Osteocyte (in vitro differentiated cells): ENCODE results near the gene NME4. TPM values are rescaled to one million over a fixed set of nuclear protein-coding genes. Genes with fewer than 3 reads are reported as not detected.

Experiments
- DNase-seq: peaks from one replicate; pipeline ENCODE4 v3.0.0; 2021; ENCODE audit warnings: mixed read lengths; ENCODE audit not compliant: unreplicated experiment; ENCODE audit errors: extremely low spot score
- H3K27ac Mint-ChIP-seq: one replicate; pipeline ENCODE4 v1.8.0; 2021; ENCODE audit warnings: mild to moderate bottlenecking, mixed read lengths; ENCODE audit not compliant: unreplicated experiment
- H3K27me3 Mint-ChIP-seq: one replicate; pipeline ENCODE4 v1.8.0; 2021; ENCODE audit warnings: mixed read lengths; ENCODE audit not compliant: unreplicated experiment
- H3K36me3 Mint-ChIP-seq: one replicate; pipeline ENCODE4 v1.8.0; 2021; ENCODE audit warnings: mixed read lengths; ENCODE audit not compliant: unreplicated experiment
- H3K4me1 Mint-ChIP-seq: one replicate; pipeline ENCODE4 v1.8.0; 2021; ENCODE audit warnings: mixed read lengths; ENCODE audit not compliant: unreplicated experiment
- H3K4me3 Mint-ChIP-seq: one replicate; pipeline ENCODE4 v1.8.0; 2021; ENCODE audit warnings: mild to moderate bottlenecking, moderate library complexity, mixed read lengths; ENCODE audit not compliant: unreplicated experiment
- H3K9me3 Mint-ChIP-seq: one replicate; pipeline ENCODE4 v1.8.0; 2021; ENCODE audit warnings: mixed read lengths; ENCODE audit not compliant: unreplicated experiment
- total RNA-seq: library from RNA; stranded (reverse); gene quantifications from 2 replicates; pipeline ENCODE4 v1.2.1, GENCODE V29; 2021
- TF ChIP-seq, protein P1 (sequence below): fragments of 200-600 bp; sonication (generic); IDR thresholded peaks from 2 replicates; pipeline ENCODE4 v1.5.0; 2021; ENCODE audit warnings: antibody characterized with exemption, mild to moderate bottlenecking, moderate library complexity

The NME4 gene
- total RNA-seq, 1 donor from 2014 or later, result 148 TPM

DNA sequence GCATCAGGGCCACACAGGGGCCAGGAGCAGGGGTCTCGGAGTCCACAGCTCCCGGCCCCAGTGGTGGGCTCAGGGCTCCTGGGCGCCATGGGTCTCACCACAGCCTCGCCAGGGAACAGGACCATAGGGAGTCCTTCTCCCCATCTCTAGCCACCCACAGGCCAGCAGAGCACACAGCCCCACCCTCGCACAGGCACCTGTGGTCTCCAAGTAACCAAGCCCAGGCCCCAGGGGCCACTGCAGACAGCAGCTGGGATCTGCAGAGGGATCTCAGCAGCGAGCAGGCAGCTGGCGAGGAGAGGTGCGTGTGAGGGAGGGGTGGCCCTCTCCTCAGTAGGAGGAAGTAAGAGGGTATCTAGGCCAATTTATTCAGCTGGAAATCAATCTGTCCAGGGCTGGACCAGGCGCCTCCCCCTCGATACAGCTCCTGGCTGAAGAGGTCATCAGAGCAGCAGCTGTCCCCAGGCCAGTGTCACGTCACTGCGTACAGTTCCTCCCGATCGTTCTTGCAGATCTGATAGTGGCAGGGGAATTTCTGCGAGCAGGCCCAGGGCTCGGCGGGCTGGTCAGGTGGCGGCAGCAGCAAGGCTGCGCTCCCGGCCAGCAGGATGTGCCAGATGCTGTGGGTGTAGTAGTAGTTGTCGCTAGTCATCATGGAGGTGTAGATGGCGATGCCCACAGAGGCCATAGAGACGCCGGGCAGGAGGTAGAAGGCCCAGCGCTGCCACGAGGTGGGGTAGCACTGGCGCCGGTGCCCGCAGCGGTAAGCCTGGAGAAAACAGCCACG is 25.3 kb upstream of the NME4 start:
- no peaks in the 10 kb centered on the region for H3K9me3 Mint-ChIP-seq
- peaks cover 7% of the 10 kb centered on the region for H3K36me3 Mint-ChIP-seq
- no peak overlapping the region for H3K4me3 Mint-ChIP-seq
- H3K27me3 Mint-ChIP-seq, result no peaks in the 10 kb centered on the region
- DNase-seq, result no peak
- no peak overlapping the region for H3K27ac Mint-ChIP-seq
- H3K4me1 Mint-ChIP-seq, result peaks cover 15% of the 10 kb centered on the region
- TF ChIP-seq, protein P1, sequence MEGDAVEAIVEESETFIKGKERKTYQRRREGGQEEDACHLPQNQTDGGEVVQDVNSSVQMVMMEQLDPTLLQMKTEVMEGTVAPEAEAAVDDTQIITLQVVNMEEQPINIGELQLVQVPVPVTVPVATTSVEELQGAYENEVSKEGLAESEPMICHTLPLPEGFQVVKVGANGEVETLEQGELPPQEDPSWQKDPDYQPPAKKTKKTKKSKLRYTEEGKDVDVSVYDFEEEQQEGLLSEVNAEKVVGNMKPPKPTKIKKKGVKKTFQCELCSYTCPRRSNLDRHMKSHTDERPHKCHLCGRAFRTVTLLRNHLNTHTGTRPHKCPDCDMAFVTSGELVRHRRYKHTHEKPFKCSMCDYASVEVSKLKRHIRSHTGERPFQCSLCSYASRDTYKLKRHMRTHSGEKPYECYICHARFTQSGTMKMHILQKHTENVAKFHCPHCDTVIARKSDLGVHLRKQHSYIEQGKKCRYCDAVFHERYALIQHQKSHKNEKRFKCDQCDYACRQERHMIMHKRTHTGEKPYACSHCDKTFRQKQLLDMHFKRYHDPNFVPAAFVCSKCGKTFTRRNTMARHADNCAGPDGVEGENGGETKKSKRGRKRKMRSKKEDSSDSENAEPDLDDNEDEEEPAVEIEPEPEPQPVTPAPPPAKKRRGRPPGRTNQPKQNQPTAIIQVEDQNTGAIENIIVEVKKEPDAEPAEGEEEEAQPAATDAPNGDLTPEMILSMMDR, result no peak

- no peaks in the 10 kb centered on the region for H3K27me3 Mint-ChIP-seq
- TF ChIP-seq, protein P1, result no peak
- DNase-seq, result no peak
- H3K4me3 Mint-ChIP-seq, result no peak overlapping the region
- peaks cover 15% of the 10 kb centered on the region for H3K4me1 Mint-ChIP-seq
- H3K9me3 Mint-ChIP-seq, result no peaks in the 10 kb centered on the region
- H3K36me3 Mint-ChIP-seq, result peaks cover 3% of the 10 kb centered on the region
- H3K27ac Mint-ChIP-seq, result no peak overlapping the region
These were observed 24.6 kb upstream of the NME4 start for GRCh38 chr16:372302-372983.

DNA sequence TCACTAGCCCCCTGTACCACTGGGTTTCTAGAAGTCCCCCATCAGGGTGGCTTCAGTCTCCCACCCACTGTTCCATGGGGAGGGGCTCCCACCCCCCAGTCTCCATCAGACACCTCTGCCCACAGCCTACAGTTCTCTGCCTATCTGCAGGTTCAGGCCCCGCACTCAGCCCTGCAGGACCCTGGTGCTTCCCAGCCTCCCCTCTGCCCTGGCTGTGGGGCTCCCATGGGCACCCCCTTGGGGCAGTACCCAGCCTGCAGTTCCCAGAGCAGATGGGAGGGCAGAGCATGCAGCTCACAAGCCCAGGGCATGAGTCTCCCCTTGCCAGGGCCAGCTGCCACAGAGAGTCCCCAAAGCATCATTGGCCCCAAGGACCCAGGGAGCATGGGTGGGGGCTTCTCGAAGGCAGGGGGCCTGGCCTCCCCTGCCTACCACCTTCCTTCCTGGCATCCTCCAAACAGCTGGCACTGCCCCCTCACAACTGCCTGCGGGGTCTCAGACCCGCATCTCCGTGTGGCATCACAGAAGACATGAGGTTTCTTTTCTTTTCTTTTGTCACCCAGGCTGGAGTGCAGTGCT is 23.9 kb upstream of the NME4 start:
- H3K27ac Mint-ChIP-seq, result no peak overlapping the region
- no peaks in the 10 kb centered on the region for H3K9me3 Mint-ChIP-seq
- no peaks in the 10 kb centered on the region for H3K27me3 Mint-ChIP-seq
- TF ChIP-seq, protein P1, result no peak
- H3K4me1 Mint-ChIP-seq, result peaks cover 15% of the 10 kb centered on the region
- peak; percentile 81 for DNase-seq
- peaks cover 3% of the 10 kb centered on the region for H3K36me3 Mint-ChIP-seq
- no peak overlapping the region for H3K4me3 Mint-ChIP-seq

GRCh38 chr16:373848-374615 is 23.0 kb upstream of the NME4 start:
- H3K4me1 Mint-ChIP-seq, result peaks cover 15% of the 10 kb centered on the region
- TF ChIP-seq, protein P1, result no peak
- peaks cover 3% of the 10 kb centered on the region for H3K36me3 Mint-ChIP-seq
- H3K9me3 Mint-ChIP-seq, result no peaks in the 10 kb centered on the region
- no peak overlapping the region for H3K4me3 Mint-ChIP-seq
- H3K27me3 Mint-ChIP-seq, result no peaks in the 10 kb centered on the region
- no peak overlapping the region for H3K27ac Mint-ChIP-seq
- peak; percentile 82 for DNase-seq
